HepG2 (cell line): ENCODE measurements around the gene GRIFIN. TPM values are rescaled to one million over a fixed set of nuclear protein-coding genes. Genes with fewer than 3 reads are reported as not detected.

Source experiments
- CBX1 ChIP-seq: IDR thresholded peaks from one replicate; pipeline ENCODE4 v1.6.1; 2016; ENCODE audit warnings: antibody characterized with exemption, low read depth
- PHF21A ChIP-seq: sonication (generic); formaldehyde crosslinking; IDR thresholded peaks from 2 replicates; pipeline ENCODE4 v1.5.0; 2020; ENCODE audit warnings: mild to moderate bottlenecking, missing genetic modification reagents
- SCMH1 ChIP-seq: sonication (generic); formaldehyde crosslinking; IDR thresholded peaks from 2 replicates; pipeline ENCODE4 v1.9.0; 2021; ENCODE audit warnings: missing genetic modification reagents, mild to moderate bottlenecking, borderline replicate concordance
- SMAD9 ChIP-seq: sonication (generic); formaldehyde crosslinking; IDR thresholded peaks from 2 replicates; pipeline ENCODE4 v1.5.1; 2020; ENCODE audit warnings: mild to moderate bottlenecking, missing genetic modification reagents
- SMC3 ChIP-seq: IDR thresholded peaks from 2 replicates; pipeline ENCODE4 v1.6.1; 2011; ENCODE audit warnings: low read length, improper control_type of control experiment
- SMYD3 ChIP-seq: sonication (generic); formaldehyde crosslinking; IDR thresholded peaks from 2 replicates; pipeline ENCODE4 v1.8.1; 2023; ENCODE audit warnings: mild to moderate bottlenecking, missing genetic modification reagents
- TARDBP ChIP-seq: sonication (generic); formaldehyde crosslinking; IDR thresholded peaks from 2 replicates; pipeline ENCODE4 v1.8.0; 2022; ENCODE audit warnings: mild to moderate bottlenecking, missing genetic modification reagents
- TOPORS ChIP-seq: sonication (generic); formaldehyde crosslinking; IDR thresholded peaks from 2 replicates; pipeline ENCODE4 v1.8.0; 2023; ENCODE audit warnings: mild to moderate bottlenecking, missing genetic modification reagents
- ZNF432 ChIP-seq: sonication (generic); formaldehyde crosslinking; IDR thresholded peaks from 2 replicates; pipeline ENCODE4 v1.5.0; 2020; ENCODE audit warnings: missing genetic modification reagents, mild to moderate bottlenecking, borderline replicate concordance
- ZZZ3 ChIP-seq: sonication (generic); formaldehyde crosslinking; IDR thresholded peaks from 2 replicates; pipeline ENCODE4 v1.4.0; 2020; ENCODE audit warnings: missing genetic modification reagents, mild to moderate bottlenecking, borderline replicate concordance
- polyA plus RNA-seq, 8 experiments: library from polyadenylated mRNA; depleted of rRNA in 3 of 8; stranded (reverse) in 7 of 8; unstranded in 1 of 8; fragments of >200 nt; fragmentation: Illumina TruSeq in 4 of 8; extraction: Trizol in 4 of 8; gene quantifications; 2 replicates each; pipeline versions ENCODE4 v1.2.1 to v1.2.3, GENCODE V29; 2011 to 2016; ENCODE audit warnings: low read depth in 4 of 8, missing spikeins in 1 of 8, mixed read lengths in 1 of 8; ENCODE audit not compliant: insufficient read depth in 1 of 8
- total RNA-seq, 5 experiments: library from RNA; depleted of rRNA; stranded (reverse); fragments of >200 nt; fragmentation: Illumina TruSeq; extraction: Trizol; gene quantifications; 2 replicates each; pipeline ENCODE4 v1.2.3, GENCODE V29; 2016; ENCODE audit warnings: low read depth in 1 of 5
- TF ChIP-seq, protein P1 (sequence below): sonication (generic); formaldehyde crosslinking; IDR thresholded peaks from 2 replicates; pipeline ENCODE4 v1.8.0; 2022; ENCODE audit warnings: mild to moderate bottlenecking, missing genetic modification reagents, moderate library complexity
- TF ChIP-seq, protein P2 (sequence below): sonication (generic); formaldehyde crosslinking; IDR thresholded peaks from 2 replicates; pipeline ENCODE4 v1.5.0; 2020; ENCODE audit warnings: mild to moderate bottlenecking, missing genetic modification reagents, borderline replicate concordance
- TF ChIP-seq, protein P3 (sequence below): sonication (generic); formaldehyde crosslinking; IDR thresholded peaks from 2 replicates; pipeline ENCODE4 v1.8.1; 2023; ENCODE audit warnings: mild to moderate bottlenecking, missing genetic modification reagents
- TF ChIP-seq, protein P4 (sequence below): sonication (generic); formaldehyde crosslinking; IDR thresholded peaks from 2 replicates; pipeline ENCODE4 v1.4.0; 2020; ENCODE audit warnings: low read depth, mild to moderate bottlenecking, missing genetic modification reagents
- TF ChIP-seq, protein P5 (sequence below): sonication (generic); formaldehyde crosslinking; IDR thresholded peaks from 2 replicates; pipeline ENCODE4 v1.5.1; 2020; ENCODE audit warnings: missing genetic modification reagents, mild to moderate bottlenecking, borderline replicate concordance

Gene GRIFIN
- total and polyA plus RNA-seq, 2 of the 13 experiments (the other 11 are each of a cell fraction or from before 2014, with no cell fraction given) = not detected

DNA sequence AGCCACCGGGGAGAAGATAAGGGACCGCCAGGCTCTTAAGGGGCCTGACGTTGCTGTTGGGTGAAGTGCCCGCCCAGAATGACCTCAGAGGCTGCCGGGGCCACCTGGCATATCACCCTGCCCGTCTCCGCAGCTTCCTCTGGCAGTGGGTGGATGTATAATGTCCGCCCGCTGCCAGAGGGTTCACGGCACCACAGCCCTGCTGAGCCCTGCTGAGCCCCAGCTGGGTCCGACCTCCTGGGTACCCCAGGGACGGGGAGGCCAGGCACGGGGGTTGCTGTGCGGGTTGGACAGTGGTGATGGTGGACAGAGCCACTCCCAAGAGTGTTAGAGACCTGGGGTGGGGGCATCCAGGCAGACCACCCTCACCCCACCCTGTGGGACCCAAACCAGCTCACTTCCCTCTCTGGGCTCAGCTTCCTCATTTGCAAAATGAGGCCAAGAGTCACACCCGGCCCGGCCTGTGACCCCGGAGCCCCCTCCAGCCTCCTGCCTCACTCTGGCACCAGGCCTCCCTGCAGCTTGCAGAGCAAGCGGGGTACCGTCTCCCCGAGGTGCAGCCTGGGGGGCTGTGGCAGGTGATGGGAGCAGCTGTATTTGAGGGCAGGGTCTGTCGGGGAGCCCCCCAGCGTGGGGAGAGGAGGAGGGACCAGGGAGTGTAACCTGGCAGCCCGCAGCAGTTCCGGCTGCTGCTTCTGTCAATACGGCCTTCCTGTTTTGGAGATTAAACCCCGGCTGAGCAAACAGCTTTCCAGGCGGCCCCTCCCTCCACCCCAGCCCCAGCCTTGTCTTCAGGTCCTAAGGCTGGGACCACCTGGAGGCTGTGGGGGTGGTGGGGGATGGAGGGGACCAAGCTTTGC is 34.9 kb upstream of the GRIFIN start (continued):
- TF ChIP-seq, protein P1, sequence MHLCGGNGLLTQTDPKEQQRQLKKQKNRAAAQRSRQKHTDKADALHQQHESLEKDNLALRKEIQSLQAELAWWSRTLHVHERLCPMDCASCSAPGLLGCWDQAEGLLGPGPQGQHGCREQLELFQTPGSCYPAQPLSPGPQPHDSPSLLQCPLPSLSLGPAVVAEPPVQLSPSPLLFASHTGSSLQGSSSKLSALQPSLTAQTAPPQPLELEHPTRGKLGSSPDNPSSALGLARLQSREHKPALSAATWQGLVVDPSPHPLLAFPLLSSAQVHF (CRISPR knock-in tag) = no peak
- TF ChIP-seq TOPORS (CRISPR knock-in tag) (no peak), CBX1 (no peak), SMAD9 (CRISPR knock-in tag) (no peak), PHF21A (CRISPR knock-in tag) (peak; percentile 58), TARDBP (peak; percentile 83), SMYD3 (CRISPR knock-in tag) (0 out of 2 replicates have a peak, but pooled peaks have one; percentile 47), SCMH1 (no peak), ZZZ3 (CRISPR knock-in tag) (no peak), ZNF432 (CRISPR knock-in tag) (no peak), SMC3 (no peak)
- TF ChIP-seq, protein P2, sequence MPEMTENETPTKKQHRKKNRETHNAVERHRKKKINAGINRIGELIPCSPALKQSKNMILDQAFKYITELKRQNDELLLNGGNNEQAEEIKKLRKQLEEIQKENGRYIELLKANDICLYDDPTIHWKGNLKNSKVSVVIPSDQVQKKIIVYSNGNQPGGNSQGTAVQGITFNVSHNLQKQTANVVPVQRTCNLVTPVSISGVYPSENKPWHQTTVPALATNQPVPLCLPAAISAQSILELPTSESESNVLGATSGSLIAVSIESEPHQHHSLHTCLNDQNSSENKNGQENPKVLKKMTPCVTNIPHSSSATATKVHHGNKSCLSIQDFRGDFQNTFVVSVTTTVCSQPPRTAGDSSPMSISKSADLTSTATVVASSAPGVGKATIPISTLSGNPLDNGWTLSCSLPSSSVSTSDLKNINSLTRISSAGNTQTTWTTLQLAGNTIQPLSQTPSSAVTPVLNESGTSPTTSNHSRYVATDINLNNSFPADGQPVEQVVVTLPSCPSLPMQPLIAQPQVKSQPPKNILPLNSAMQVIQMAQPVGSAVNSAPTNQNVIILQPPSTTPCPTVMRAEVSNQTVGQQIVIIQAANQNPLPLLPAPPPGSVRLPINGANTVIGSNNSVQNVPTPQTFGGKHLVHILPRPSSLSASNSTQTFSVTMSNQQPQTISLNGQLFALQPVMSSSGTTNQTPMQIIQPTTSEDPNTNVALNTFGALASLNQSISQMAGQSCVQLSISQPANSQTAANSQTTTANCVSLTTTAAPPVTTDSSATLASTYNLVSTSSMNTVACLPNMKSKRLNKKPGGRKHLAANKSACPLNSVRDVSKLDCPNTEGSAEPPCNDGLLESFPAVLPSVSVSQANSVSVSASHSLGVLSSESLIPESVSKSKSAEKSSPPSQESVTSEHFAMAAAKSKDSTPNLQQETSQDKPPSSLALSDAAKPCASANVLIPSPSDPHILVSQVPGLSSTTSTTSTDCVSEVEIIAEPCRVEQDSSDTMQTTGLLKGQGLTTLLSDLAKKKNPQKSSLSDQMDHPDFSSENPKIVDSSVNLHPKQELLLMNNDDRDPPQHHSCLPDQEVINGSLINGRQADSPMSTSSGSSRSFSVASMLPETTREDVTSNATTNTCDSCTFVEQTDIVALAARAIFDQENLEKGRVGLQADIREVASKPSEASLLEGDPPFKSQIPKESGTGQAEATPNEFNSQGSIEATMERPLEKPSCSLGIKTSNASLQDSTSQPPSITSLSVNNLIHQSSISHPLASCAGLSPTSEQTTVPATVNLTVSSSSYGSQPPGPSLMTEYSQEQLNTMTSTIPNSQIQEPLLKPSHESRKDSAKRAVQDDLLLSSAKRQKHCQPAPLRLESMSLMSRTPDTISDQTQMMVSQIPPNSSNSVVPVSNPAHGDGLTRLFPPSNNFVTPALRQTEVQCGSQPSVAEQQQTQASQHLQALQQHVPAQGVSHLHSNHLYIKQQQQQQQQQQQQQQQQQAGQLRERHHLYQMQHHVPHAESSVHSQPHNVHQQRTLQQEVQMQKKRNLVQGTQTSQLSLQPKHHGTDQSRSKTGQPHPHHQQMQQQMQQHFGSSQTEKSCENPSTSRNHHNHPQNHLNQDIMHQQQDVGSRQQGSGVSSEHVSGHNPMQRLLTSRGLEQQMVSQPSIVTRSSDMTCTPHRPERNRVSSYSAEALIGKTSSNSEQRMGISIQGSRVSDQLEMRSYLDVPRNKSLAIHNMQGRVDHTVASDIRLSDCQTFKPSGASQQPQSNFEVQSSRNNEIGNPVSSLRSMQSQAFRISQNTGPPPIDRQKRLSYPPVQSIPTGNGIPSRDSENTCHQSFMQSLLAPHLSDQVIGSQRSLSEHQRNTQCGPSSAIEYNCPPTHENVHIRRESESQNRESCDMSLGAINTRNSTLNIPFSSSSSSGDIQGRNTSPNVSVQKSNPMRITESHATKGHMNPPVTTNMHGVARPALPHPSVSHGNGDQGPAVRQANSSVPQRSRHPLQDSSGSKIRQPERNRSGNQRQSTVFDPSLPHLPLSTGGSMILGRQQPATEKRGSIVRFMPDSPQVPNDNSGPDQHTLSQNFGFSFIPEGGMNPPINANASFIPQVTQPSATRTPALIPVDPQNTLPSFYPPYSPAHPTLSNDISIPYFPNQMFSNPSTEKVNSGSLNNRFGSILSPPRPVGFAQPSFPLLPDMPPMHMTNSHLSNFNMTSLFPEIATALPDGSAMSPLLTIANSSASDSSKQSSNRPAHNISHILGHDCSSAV (CRISPR knock-in tag) = no peak
- TF ChIP-seq, protein P3, sequence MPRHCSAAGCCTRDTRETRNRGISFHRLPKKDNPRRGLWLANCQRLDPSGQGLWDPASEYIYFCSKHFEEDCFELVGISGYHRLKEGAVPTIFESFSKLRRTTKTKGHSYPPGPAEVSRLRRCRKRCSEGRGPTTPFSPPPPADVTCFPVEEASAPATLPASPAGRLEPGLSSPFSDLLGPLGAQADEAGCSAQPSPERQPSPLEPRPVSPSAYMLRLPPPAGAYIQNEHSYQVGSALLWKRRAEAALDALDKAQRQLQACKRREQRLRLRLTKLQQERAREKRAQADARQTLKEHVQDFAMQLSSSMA (CRISPR knock-in tag) = no peak
- TF ChIP-seq, protein P4, sequence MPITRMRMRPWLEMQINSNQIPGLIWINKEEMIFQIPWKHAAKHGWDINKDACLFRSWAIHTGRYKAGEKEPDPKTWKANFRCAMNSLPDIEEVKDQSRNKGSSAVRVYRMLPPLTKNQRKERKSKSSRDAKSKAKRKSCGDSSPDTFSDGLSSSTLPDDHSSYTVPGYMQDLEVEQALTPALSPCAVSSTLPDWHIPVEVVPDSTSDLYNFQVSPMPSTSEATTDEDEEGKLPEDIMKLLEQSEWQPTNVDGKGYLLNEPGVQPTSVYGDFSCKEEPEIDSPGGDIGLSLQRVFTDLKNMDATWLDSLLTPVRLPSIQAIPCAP (CRISPR knock-in tag) = no peak
- TF ChIP-seq, protein P5, sequence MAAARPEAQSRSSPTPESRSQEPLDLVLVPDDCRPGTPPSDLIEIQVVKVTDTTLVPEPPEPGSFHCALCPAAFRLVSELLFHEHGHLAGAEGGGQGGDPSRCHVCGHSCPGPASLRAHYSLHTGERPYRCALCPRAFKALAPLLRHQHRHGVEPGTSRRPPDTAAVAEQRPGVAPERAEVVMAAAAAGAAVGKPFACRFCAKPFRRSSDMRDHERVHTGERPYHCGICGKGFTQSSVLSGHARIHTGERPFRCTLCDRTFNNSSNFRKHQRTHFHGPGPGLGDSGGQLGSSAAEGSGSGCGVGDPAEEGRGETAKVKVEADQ (CRISPR knock-in tag) = no peak
